HepG2 (cell line): Measurements from ENCODE around the gene PRDX6. TPM values are rescaled to one million over a fixed set of nuclear protein-coding genes. Genes with fewer than 3 reads are reported as not detected.

Experiments used
- CSRNP1 ChIP-seq: sonication (generic); formaldehyde crosslinking; IDR thresholded peaks from 2 replicates; pipeline ENCODE4 v1.8.1; 2023; ENCODE audit warnings: mild to moderate bottlenecking, missing genetic modification reagents
- HOXD1 ChIP-seq: sonication (generic); formaldehyde crosslinking; IDR thresholded peaks from 2 replicates; pipeline ENCODE4 v1.5.0; 2020; ENCODE audit warnings: missing genetic modification reagents
- ZKSCAN1 ChIP-seq: fragments of 150-350 bp; IDR thresholded peaks from 2 replicates; pipeline ENCODE4 v1.6.1; 2014; ENCODE audit warnings: low read length
- ZNF34 ChIP-seq: sonication (generic); formaldehyde crosslinking; IDR thresholded peaks from 2 replicates; pipeline ENCODE4 v1.4.0; 2020; ENCODE audit warnings: mild to moderate bottlenecking, missing genetic modification reagents, borderline replicate concordance
- ZNF558 ChIP-seq: sonication (generic); formaldehyde crosslinking; IDR thresholded peaks from 2 replicates; pipeline ENCODE4 v1.9.0; 2022; ENCODE audit warnings: mild to moderate bottlenecking, missing genetic modification reagents, borderline replicate concordance
- ZSCAN12 ChIP-seq: sonication (generic); formaldehyde crosslinking; IDR thresholded peaks from 2 replicates; pipeline ENCODE4 v1.9.0; 2021; ENCODE audit warnings: mild to moderate bottlenecking, missing genetic modification reagents
- polyA plus RNA-seq, 8 experiments: library from polyadenylated mRNA; depleted of rRNA in 3 of 8; stranded (reverse) in 7 of 8; unstranded in 1 of 8; fragments of >200 nt; fragmentation: Illumina TruSeq in 4 of 8; extraction: Trizol in 4 of 8; gene quantifications; 2 replicates each; pipeline versions ENCODE4 v1.2.1 to v1.2.3, GENCODE V29; 2011 to 2016; ENCODE audit warnings: low read depth in 4 of 8, missing spikeins in 1 of 8, mixed read lengths in 1 of 8; ENCODE audit not compliant: insufficient read depth in 1 of 8
- total RNA-seq, 5 experiments: library from RNA; depleted of rRNA; stranded (reverse); fragments of >200 nt; fragmentation: Illumina TruSeq; extraction: Trizol; gene quantifications; 2 replicates each; pipeline ENCODE4 v1.2.3, GENCODE V29; 2016; ENCODE audit warnings: low read depth in 1 of 5
- TF ChIP-seq, protein P1 (sequence below): sonication (generic); formaldehyde crosslinking; IDR thresholded peaks from 2 replicates; pipeline ENCODE4 v1.5.0; 2020; ENCODE audit warnings: mild to moderate bottlenecking, missing genetic modification reagents, borderline replicate concordance
- TF ChIP-seq, protein P2 (sequence below): sonication (generic); formaldehyde crosslinking; IDR thresholded peaks from 2 replicates; pipeline ENCODE4 v1.5.0; 2020; ENCODE audit warnings: mild to moderate bottlenecking, missing genetic modification reagents

PRDX6 gene
- total and polyA plus RNA-seq, 2 of the 13 experiments (the other 11 are each of a cell fraction or from before 2014, with no cell fraction given), result 224 to 309 TPM

DNA sequence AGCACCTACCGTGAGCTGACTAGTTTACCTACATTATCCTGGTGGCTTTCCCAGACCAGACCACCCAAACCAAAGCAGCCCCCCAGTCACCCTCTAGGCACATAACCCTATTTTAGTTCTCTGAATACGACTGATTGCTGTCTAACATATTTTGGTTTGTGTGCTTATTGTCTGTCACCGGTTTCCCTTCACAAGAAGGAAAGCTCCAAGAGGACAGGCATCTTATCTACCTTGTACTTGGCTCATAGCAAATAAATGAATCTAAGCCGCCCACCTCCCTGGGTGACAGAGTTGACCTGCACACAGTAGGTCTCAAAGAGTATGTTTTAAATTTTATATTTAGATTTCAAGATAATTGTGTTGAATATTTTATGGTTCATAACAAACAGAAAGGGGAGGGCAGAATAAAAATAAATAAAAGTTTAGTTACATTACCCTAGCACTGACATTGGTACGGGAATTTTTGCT is 904 bp upstream of the PRDX6 start (continued):
- TF ChIP-seq, protein P1, sequence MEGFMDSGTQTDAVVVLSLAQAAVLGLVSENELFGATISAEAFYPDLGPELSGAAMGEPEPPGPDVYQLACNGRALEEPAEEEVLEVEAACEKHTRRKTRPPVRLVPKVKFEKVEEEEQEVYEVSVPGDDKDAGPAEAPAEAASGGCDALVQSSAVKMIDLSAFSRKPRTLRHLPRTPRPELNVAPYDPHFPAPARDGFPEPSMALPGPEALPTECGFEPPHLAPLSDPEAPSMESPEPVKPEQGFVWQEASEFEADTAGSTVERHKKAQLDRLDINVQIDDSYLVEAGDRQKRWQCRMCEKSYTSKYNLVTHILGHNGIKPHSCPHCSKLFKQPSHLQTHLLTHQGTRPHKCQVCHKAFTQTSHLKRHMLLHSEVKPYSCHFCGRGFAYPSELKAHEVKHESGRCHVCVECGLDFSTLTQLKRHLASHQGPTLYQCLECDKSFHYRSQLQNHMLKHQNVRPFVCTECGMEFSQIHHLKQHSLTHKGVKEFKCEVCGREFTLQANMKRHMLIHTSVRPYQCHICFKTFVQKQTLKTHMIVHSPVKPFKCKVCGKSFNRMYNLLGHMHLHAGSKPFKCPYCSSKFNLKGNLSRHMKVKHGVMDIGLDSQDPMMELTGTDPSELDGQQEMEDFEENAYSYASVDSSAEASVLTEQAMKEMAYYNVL (CRISPR knock-in tag), result no peak
- TF ChIP-seq, protein P2, sequence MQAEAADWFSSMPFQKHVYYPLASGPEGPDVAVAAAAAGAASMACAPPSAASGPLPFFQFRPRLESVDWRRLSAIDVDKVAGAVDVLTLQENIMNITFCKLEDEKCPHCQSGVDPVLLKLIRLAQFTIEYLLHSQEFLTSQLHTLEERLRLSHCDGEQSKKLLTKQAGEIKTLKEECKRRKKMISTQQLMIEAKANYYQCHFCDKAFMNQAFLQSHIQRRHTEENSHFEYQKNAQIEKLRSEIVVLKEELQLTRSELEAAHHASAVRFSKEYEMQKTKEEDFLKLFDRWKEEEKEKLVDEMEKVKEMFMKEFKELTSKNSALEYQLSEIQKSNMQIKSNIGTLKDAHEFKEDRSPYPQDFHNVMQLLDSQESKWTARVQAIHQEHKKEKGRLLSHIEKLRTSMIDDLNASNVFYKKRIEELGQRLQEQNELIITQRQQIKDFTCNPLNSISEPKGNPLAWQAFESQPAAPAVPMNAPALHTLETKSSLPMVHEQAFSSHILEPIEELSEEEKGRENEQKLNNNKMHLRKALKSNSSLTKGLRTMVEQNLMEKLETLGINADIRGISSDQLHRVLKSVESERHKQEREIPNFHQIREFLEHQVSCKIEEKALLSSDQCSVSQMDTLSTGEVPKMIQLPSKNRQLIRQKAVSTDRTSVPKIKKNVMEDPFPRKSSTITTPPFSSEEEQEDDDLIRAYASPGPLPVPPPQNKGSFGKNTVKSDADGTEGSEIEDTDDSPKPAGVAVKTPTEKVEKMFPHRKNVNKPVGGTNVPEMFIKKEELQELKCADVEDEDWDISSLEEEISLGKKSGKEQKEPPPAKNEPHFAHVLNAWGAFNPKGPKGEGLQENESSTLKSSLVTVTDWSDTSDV (CRISPR knock-in tag), result no peak
- TF ChIP-seq ZNF34 (no peak), ZNF558 (0 out of 2 replicates have a peak, but pooled peaks have one; percentile 4), ZKSCAN1 (peak; percentile 86), ZSCAN12 (CRISPR knock-in tag) (no peak), CSRNP1 (0 out of 2 replicates have a peak, but pooled peaks have one; percentile 3), HOXD1 (CRISPR knock-in tag) (no peak)
